ENCODE measurements around the gene IGFBP5.
A peak's percentile ranks its signal among the peaks of the same experiment; 100 is the strongest.

The IGFBP5 gene, protein sequence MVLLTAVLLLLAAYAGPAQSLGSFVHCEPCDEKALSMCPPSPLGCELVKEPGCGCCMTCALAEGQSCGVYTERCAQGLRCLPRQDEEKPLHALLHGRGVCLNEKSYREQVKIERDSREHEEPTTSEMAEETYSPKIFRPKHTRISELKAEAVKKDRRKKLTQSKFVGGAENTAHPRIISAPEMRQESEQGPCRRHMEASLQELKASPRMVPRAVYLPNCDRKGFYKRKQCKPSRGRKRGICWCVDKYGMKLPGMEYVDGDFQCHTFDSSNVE

GRCh38 chr2:216695401-216695821, at the start of gene IGFBP5:
TSS of gene IGFBP5 (minus strand) at chr2:216695549. CDS start at chr2:216694775, 774 bp downstream.
- peak; percentile 96 for DNase-seq (ENCODE audit: low spot score)

- no peak for DNase-seq (ENCODE audit: low spot score)
Observed at GRCh38 chr2:216743781-216744180, 48.4 kb upstream of the IGFBP5 start.

DNA sequence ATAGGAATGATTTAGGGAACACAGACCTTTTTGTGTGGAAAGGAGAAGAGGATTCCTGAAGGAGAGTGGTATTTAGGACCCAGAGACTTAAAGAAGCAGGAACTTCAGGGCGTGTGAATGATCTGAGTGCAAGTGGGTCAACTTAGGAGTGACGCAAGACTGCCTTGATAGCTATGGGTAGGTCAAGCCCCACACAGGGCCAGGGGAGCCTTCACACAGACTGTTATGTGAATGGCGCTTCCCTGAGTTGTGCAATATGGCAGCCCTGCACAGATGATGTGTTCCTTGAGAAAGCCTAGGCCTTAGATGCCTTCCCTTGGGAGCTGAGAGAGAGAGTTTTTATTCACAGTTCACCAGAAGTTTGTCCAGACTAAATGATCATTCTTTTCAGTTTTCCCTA, 47.1 kb upstream of the IGFBP5 start:
- no peak for DNase-seq (ENCODE audit: low spot score)

DNA sequence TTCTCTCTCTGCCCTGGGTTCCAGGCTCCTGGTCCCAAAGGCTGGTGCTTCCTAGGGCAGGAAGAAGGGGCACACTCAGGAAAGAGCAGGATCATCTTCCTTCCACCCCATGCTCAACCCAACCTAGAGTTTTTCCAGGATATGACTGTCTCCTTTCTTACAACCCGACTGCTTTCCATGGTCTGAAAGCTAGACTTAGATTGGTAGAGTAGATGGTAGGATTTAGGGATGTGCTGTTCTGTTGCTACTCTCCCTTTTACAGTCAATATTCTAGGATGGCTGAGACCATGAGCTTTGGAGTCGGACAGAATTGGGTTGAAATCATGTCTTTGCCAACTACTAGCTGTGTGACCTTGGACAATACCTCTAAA, 45.9 kb upstream of the IGFBP5 start:
- no peak for DNase-seq (ENCODE audit: low spot score)

DNA sequence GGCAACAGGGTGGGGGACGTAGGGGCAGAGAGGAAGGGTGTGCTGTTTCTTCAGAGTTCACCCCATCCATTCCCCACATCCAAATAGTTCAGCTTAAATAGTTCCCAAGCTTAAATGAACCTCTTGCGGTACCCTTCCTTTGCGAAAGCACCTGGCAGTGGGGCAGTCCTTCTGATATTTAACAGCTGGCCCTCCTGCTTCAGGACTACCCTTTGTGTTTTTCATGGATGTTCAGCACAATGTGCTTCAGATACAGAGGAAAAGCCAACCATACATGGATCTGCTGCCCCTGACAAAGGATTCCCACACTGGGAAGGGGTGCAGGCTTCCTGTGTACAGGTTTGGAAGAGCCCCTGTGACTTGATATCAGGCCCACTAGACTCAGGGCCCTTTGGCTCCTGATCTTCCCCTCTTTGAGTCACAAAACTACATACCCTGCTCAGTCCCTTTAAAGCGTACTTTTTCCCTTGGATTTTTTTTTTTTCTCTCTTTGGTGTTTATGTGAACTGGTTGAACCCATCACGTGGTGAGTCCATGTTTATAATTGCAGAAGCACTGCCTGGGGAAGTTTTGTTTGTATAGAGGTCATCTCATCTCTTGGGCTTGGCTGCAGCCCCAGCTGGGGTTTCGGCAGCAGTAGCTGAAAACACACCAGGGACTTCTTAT, 45.3 kb upstream of the IGFBP5 start:
- DNase-seq (ENCODE audit: low spot score): no peak

DNA sequence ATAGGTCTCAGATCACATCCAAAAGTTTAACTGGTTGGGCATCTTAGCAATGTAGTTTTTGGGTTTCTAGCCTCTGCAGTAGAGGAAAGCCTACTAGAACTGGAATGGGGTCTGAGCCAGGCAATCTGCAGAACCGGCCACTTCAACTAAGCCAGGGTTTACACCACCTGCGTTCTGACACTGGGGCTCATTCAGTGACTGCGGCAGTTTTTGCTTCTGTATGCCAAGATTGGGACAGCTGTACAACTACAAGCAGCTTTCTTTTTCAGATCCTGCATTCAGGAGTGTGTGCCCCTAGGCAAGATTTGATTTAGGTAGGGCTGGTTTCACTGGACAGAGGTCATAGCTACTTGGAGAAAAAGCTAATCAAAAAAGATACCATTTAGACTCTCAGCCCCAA, 43.7 kb upstream of the IGFBP5 start:
- no peak for DNase-seq (ENCODE audit: low spot score)

DNA sequence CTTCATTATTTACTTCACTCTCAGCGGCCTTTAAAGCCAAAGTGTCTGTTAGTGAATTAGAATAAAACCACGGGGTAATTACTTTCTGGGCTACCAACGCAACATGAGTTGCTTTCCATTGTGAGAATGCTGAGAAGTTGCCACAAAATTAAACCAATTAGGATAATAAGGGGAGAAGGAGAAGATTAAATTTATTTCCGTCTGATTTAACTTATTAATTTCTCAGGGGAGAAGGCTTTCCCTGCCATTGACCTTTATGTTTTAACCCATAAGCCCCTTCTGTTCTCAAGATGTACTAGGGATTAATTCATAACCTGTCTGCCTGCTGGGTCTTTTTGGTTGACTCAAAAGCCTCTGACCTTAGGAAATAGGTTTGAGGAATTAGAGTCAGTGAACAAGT, 42.3 kb upstream of the IGFBP5 start:
- no peak for DNase-seq (ENCODE audit: low spot score)

DNA sequence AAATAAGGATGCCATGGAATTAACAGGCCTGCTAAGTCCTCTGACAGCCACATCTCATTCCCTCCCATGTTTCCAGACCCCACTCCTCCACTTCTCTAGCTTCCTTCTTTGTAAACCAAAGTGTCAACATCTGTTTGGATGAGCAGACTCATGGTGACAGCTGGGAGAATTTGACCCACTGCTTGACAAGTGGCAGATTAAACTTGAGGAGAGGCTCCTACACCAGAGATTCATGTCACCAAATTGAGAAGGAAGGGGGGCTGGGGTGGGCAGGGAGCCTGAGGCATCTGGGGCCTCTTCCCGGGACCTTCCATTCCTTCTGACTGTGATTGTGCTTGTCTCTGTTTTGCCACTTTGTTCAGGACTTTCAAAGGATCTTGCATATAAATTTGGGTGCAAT, 41.0 kb upstream of the IGFBP5 start:
- DNase-seq (ENCODE audit: low spot score): no peak

GRCh38 chr2:216735668-216736067, 40.3 kb upstream of the IGFBP5 start:
- no peak for DNase-seq (ENCODE audit: low spot score)

DNA sequence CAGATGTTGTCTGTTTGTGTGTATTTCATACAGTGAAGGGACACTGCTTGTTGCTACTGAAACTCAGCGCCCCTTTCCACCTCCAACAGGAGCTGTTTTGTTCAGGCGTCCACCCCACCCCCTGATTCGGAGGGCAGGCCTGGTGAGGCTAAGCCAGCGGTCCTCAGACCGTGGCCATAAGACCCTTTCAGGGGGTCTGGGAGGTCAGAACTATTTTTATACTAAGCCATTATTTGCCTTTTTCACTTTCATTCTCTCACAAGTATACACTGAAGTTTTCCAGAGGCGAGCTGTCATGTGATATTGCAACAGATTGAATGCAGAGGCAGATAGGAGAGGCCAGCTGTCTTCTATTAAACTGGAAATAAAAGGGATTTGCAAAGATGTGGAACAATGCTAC, 39.7 kb upstream of the IGFBP5 start:
- no peak for DNase-seq (ENCODE audit: low spot score)

- no peak for DNase-seq (ENCODE audit: low spot score)
Observed at GRCh38 chr2:216733046-216733445, 37.7 kb upstream of the IGFBP5 start.

DNA sequence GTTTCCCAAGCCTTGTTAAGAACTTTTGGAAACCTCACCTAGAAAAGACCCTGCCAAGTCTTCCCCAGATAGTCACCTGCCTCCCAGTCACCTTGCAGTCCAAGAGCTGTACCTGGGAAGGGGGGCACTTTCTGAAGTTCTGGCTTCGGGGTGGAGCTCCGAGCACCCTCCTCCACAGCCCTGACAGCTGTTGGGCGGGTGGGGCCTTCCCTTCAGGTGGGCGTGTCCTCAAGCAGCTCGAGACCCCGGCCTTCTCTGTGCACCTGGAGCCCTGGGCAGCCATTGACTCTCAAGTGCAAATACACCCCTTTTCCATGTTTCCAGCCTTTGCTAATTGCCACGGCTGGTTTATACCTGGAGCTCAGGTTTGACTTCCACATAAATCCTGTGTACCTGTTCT, 37.0 kb upstream of the IGFBP5 start:
- DNase-seq (ENCODE audit: low spot score): no peak

- no peak for DNase-seq (ENCODE audit: low spot score)
Observed at GRCh38 chr2:216731465-216731864, 36.1 kb upstream of the IGFBP5 start.

DNA sequence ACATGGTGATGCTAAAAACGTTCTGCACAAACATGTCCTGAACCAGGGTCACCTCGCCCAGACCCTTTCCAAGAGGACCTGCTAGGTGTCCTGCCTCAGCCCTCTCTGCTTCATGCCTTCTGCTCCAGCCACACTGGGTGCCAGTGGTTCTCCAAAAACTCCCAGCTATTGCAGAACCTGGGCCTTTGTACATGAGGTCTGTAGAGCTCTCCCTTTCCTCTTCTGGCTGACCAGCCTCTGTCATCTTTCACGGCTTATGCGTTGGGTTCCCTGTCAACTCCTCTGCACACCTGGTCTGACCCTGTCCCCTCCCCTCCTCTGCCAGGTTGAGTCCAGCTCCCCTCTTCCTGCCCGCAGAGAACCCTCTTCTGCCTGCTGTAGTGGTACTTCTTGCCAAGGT, 35.5 kb upstream of the IGFBP5 start:
- no peak for DNase-seq (ENCODE audit: low spot score)

DNA sequence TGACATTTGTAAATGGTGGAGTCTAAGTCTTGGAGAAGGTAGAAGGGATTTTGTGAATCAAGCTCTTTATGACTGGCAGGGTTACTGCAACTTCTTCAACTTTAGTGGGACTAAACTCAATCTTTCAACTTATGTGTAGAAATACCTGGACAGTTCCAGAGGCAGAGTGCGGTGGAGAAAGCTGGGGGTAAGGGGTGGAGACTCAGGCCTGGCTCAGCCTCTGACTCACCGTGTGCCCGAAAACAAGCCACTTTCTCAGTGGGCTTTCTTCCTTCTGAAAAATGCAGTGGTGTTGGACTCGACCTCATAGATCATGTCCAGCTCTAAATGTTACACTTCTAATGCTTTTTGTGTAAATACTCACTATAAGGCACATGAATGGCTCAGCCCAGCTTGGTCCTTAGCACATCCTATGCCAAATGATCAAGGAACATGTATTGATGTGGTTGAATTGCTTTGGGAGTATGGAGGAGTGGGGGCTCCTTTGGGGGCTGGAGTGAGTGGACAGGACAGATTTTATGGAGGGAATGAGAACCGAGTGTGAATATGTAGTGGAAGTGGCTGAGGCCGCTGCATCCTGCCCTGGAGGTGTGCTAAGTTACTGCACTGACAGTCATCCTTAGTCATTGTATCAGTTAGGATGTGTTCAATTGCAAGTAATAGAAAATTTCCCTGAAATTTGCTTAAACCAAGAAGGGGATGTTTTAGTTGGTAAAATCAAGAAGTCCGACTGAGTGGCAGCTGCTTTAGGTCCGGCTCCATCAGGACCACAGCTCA, 32.2 kb upstream of the IGFBP5 start:
- no peak for DNase-seq (ENCODE audit: low spot score)

DNA sequence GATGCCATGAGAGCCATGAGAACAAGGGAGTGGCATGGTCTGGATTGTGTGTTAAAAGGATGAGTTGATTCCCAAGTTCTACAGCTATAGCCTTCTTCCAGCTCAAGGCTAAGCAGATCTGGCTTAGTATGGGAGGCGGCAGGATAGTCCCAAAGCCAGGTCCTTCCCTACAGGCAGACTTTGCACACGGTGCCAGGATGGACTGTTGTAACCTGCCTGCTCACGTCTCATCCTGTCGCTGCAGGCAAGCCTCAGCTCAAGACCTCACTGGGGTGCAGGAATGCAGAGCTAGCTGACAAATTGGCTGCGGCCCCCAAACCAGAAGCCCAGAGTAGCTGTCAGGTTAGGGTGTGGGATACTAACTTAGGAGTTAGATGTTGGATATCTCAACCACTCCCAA, 28.8 kb upstream of the IGFBP5 start:
- no peak for DNase-seq (ENCODE audit: low spot score)

DNA sequence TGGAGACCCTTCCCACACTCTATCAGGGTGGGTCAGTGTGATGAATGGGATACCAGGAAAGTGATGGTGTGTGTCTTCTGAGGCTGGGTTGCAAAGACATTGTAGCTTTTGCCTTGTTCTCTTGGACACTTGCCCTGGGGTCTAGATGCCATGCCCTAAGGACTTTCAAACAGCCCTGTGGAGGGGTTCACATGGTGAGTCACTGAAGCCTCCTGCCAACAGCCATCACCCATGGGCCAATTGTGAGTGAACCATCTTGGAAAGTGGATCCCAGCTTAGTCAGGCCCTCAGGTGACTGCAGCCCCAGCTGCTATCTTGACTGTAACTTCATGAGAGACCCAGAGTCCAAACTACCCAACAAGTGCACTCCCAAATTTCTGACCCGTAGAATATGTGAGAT, 25.8 kb upstream of the IGFBP5 start:
- DNase-seq (ENCODE audit: low spot score): no peak

DNA sequence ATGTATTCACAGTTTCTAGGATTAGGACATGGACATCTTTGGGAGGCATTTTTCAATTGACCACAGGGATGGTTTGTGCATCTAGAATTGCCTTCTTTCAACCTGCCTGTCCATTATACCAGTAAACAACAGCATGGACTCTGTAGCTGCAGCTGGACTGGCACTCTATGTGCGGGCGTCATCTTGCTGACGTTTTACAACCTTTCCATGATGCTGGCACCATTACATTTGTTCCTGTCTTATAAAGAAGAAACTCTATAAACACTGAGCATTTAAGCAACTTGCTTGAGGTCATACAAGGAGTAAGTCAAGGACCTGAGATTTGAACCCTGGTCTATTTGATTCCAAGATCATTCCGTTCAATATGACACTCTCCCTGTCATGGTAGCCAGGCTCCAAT, 25.4 kb upstream of the IGFBP5 start:
- no peak for DNase-seq (ENCODE audit: low spot score)

DNA sequence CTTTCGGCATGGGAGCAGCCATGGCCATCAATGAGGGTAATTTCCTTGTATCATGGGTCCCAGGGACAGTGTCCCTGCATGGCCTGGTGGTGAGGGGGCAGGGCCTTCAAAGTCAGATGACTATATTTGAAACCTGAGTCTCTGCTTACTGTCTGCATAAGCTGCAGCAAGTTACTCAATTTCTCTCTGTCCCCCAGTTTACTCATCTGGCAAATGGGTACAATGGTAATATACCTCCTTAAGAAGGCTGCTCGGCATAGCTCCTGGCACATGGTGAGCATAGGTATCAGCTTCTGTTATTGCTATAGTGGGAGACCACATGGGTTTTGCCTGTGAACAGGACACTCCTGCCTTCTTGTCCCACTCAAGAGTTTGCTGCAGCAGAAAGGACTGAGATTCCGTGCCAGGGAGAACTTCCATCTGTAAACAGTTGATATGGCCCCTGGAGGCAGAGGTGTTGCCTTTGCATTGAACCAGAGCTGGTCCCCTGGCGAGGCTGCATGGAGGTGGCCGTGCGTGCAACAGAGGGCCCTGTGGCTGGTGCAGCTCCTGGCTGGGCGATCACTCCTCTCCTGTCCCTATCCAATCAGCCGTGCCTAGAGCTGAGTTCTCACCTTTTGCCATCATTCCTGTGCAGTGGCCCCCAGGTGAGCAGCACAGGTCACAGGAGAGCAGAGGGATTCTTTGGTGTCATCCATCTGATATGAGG, 22.7 kb upstream of the IGFBP5 start:
- DNase-seq (ENCODE audit: low spot score): no peak

- no peak for DNase-seq (ENCODE audit: low spot score)
Observed at GRCh38 chr2:216717491-216717901, 22.1 kb upstream of the IGFBP5 start.

- no peak for DNase-seq (ENCODE audit: low spot score)
Observed at GRCh38 chr2:216716109-216716508, 20.8 kb upstream of the IGFBP5 start.

- no peak for DNase-seq (ENCODE audit: low spot score)
Observed at GRCh38 chr2:216715402-216715974, 20.1 kb upstream of the IGFBP5 start.

Data from left forelimb (tissue), 1 donor.